HG02623 (cell line): ENCODE measurements around the gene SMIM28.

Source experiments
- ATAC-seq: cut with Tn5 transposase; IDR thresholded peaks from one replicate; pipeline ENCODE4 v1.9.1; 2021; ENCODE audit warnings: moderate library complexity; ENCODE audit not compliant: unreplicated experiment

SMIM28 gene

DNA sequence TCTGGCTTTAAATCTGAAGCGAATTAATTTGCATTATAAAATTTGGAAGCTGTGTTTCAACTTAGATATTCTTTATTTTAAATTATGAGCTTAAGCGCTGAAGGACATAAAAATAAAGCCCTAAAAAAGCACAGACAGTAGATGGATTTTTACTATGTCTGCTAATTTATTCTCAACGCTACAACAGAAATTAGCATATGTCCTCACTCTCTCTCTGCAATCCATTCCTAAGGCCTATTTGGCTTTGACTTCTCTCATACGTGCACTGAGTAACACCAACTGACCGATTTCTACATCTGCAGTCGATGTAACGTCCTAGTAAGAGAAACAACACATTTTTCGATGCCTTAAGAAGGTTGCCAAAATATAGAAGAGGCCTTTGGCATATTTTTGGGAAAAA, 50.0 kb downstream of the SMIM28 start:
- ATAC-seq = no peak

- ATAC-seq = no peak
These were observed 51.4 kb downstream of the SMIM28 start for GRCh38 chr6:138428944-138429598.

GRCh38 chr6:138429761-138430160, 52.1 kb downstream of the SMIM28 start:
- no peak for ATAC-seq

GRCh38 chr6:138430361-138431145, 52.8 kb downstream of the SMIM28 start:
- no peak for ATAC-seq

- no peak for ATAC-seq
These were observed 53.8 kb downstream of the SMIM28 start for GRCh38 chr6:138431256-138432062.

GRCh38 chr6:138432063-138432356, 54.3 kb downstream of the SMIM28 start:
- ATAC-seq = no peak
